Loucy (cell line): ENCODE measurements around the gene MPO.

ENCODE experiments used
- H2AFZ ChIP-seq: fragments of 200-600 bp; sonication (generic); 2 replicates; pipeline ENCODE4 v1.6.0; 2016; ENCODE audit warnings: antibody characterized with exemption, mild to moderate bottlenecking, low read length, moderate library complexity
- H3F3A ChIP-seq: fragments of 200-600 bp; 2 replicates; pipeline ENCODE4 v1.6.0; 2016; ENCODE audit warnings: antibody characterized with exemption, low read depth, mild to moderate bottlenecking
- H3K27me3 ChIP-seq: fragments of 200-600 bp; sonication (generic); 2 replicates; pipeline ENCODE4 v1.6.1; 2014; ENCODE audit warnings: low read length, mild to moderate bottlenecking; ENCODE audit not compliant: insufficient read depth, poor library complexity, severe bottlenecking
- H3K36me3 ChIP-seq: fragments of 200-600 bp; sonication (generic); 2 replicates; pipeline ENCODE4 v1.6.1; 2016; ENCODE audit warnings: low read length; ENCODE audit not compliant: insufficient read depth
- H3K4me1 ChIP-seq: fragments of 200-600 bp; sonication (generic); 2 replicates; pipeline ENCODE4 v1.5.1; 2014; ENCODE audit warnings: low read length, mild to moderate bottlenecking; ENCODE audit not compliant: insufficient read depth, poor library complexity, severe bottlenecking
- H3K4me2 ChIP-seq: fragments of 200-600 bp; sonication (generic); 2 replicates; pipeline ENCODE4 v1.6.0; 2014; ENCODE audit warnings: antibody characterized with exemption, low read length, low read depth, mild to moderate bottlenecking; ENCODE audit not compliant: poor library complexity, severe bottlenecking
- H3K4me3 ChIP-seq: fragments of 200-600 bp; sonication (generic); 2 replicates; pipeline ENCODE4 v1.5.1; 2014; ENCODE audit warnings: low read length, mild to moderate bottlenecking, mixed read lengths; ENCODE audit not compliant: poor library complexity, severe bottlenecking
- H3K79me2 ChIP-seq: fragments of 200-600 bp; sonication (generic); 2 replicates; pipeline ENCODE4 v1.6.1; 2014; ENCODE audit warnings: low read length; ENCODE audit not compliant: insufficient read depth
- H3K9ac ChIP-seq: fragments of 200-600 bp; sonication (generic); 2 replicates; pipeline ENCODE4 v1.6.0; 2014; ENCODE audit warnings: mild to moderate bottlenecking, low read depth, low read length, moderate library complexity; ENCODE audit not compliant: poor library complexity, severe bottlenecking
- H3K9me2 ChIP-seq: fragments of 200-600 bp; sonication (generic); replicated peaks from 2 replicates; pipeline ENCODE4 v1.6.1; 2016; ENCODE audit warnings: low read depth, low read length, mixed read lengths
- H3K9me3 ChIP-seq: fragments of 200-600 bp; sonication (generic); 2 replicates; pipeline ENCODE4 v1.6.1; 2014; ENCODE audit warnings: mild to moderate bottlenecking, antibody characterized with exemption, low read length, low read depth; ENCODE audit not compliant: insufficient read depth
- H4K20me1 ChIP-seq: fragments of 200-600 bp; sonication (generic); 2 replicates; pipeline ENCODE4 v1.6.0; 2014; ENCODE audit warnings: antibody characterized with exemption, low read length, mild to moderate bottlenecking; ENCODE audit not compliant: insufficient read depth, poor library complexity, severe bottlenecking
- EZH2phosphoT487 ChIP-seq: fragments of 200-600 bp; IDR thresholded peaks from 2 replicates; pipeline ENCODE4 v1.6.1; 2018; ENCODE audit warnings: antibody characterized with exemption, mild to moderate bottlenecking, moderate library complexity, borderline replicate concordance
- TF ChIP-seq, protein P1 (sequence below): fragments of 200-600 bp; sonication (generic); conservative IDR thresholded peaks from 2 replicates; pipeline ENCODE4 v1.5.1; 2014; ENCODE audit warnings: mild to moderate bottlenecking, antibody characterized with exemption, low read length

Gene MPO

DNA sequence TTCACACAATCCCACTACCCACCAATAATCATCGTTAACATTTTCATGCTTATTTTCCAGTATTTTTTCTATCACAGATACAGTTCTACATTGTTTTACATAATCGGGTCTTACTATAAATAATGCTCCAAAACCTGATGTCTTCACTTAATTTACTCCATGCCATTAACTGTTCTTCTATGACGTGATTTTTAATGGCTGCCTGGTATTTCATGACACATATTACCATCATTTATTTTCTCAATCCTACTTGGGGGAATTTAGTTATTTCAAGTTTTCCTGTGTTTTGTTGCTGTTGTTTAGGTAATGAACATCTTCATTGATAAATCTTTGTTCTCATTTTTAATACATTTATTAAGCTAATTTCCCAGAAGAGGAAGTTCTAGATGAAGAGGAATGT is 27.7 kb downstream of the MPO start:
- Histone ChIP-seq H3K9me3 (no peaks in the 10 kb centered on the region), H3K4me2 (no peak overlapping the region), H3K9ac (no peak overlapping the region), H3K4me1 (peaks cover under 1% of the 10 kb centered on the region), H3K79me2 (no peaks in the 10 kb centered on the region), H4K20me1 (no peaks in the 10 kb centered on the region), H3K36me3 (no peaks in the 10 kb centered on the region), H2AFZ (no peak overlapping the region), H3K27me3 (no peaks in the 10 kb centered on the region), H3K4me3 (no peak overlapping the region), H3F3A (no peaks in the 10 kb centered on the region), H3K9me2 (no peaks in the 10 kb centered on the region)
- TF ChIP-seq EZH2phosphoT487, result no peak
- TF ChIP-seq, protein P1, sequence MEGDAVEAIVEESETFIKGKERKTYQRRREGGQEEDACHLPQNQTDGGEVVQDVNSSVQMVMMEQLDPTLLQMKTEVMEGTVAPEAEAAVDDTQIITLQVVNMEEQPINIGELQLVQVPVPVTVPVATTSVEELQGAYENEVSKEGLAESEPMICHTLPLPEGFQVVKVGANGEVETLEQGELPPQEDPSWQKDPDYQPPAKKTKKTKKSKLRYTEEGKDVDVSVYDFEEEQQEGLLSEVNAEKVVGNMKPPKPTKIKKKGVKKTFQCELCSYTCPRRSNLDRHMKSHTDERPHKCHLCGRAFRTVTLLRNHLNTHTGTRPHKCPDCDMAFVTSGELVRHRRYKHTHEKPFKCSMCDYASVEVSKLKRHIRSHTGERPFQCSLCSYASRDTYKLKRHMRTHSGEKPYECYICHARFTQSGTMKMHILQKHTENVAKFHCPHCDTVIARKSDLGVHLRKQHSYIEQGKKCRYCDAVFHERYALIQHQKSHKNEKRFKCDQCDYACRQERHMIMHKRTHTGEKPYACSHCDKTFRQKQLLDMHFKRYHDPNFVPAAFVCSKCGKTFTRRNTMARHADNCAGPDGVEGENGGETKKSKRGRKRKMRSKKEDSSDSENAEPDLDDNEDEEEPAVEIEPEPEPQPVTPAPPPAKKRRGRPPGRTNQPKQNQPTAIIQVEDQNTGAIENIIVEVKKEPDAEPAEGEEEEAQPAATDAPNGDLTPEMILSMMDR, result no peak

DNA sequence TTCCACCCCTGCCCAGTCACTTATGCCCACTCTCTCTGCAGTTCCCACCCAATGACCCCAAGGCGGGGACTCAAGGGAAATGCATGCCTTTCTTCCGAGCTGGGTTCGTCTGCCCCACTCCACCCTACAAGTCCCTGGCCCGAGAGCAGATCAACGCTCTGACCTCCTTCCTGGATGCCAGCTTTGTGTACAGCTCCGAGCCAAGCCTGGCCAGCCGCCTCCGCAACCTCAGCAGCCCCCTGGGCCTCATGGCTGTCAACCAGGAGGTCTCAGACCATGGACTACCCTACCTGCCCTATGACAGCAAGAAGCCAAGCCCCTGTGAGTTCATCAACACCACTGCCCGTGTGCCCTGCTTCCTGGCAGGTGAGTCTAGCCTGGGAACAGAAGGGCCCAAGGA is 28.6 kb downstream of the MPO start:
- Histone ChIP-seq H3K9ac (no peak overlapping the region), H3F3A (no peaks in the 10 kb centered on the region), H3K36me3 (no peaks in the 10 kb centered on the region), H2AFZ (no peak overlapping the region), H3K4me3 (no peak overlapping the region), H3K4me1 (peaks cover 9% of the 10 kb centered on the region), H3K27me3 (no peaks in the 10 kb centered on the region), H3K79me2 (no peaks in the 10 kb centered on the region), H3K4me2 (no peak overlapping the region), H3K9me2 (no peaks in the 10 kb centered on the region), H4K20me1 (no peaks in the 10 kb centered on the region), H3K9me3 (no peaks in the 10 kb centered on the region)
- TF ChIP-seq EZH2phosphoT487, result no peak
- TF ChIP-seq, protein P1, result no peak

DNA sequence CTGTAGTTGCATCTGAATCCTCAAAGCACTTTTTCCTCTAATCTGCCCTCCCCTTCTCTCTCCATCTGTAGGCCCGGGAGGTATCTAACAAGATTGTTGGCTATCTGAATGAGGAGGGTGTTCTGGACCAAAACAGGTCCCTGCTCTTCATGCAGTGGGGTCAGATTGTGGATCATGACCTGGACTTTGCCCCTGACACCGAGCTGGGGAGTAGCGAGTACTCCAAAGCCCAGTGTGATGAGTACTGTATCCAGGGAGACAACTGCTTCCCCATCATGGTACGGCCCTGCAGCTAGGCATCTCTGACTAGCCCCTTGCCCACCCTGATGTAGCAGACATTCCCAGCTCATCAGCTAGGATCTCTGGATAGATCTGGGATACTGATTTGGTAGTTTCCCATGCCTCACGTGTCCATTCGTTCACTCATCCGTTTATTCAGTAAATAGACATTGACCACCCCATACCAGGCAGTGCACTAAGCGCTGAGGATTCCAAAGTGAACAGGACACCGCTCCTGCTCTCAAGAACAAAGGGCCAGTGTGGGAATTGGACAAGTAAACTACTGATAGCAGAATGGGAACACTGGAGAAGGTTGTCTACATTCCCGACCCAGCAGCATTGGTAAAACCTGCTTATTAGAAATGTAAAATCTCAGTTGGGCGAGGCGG is 30.3 kb downstream of the MPO start:
- Histone ChIP-seq H3F3A (no peaks in the 10 kb centered on the region), H3K4me3 (no peak overlapping the region), H3K79me2 (no peaks in the 10 kb centered on the region), H4K20me1 (no peaks in the 10 kb centered on the region), H3K36me3 (no peaks in the 10 kb centered on the region), H3K9me3 (no peaks in the 10 kb centered on the region), H3K4me1 (peaks cover 9% of the 10 kb centered on the region), H3K27me3 (no peaks in the 10 kb centered on the region), H3K9ac (no peak overlapping the region), H3K9me2 (no peaks in the 10 kb centered on the region), H2AFZ (no peak overlapping the region), H3K4me2 (no peak overlapping the region)
- TF ChIP-seq, protein P1, result no peak
- no peak for TF ChIP-seq EZH2phosphoT487
